ENCODE results near the gene DMXL2. TPM values are rescaled to one million over a fixed set of nuclear protein-coding genes. Genes with fewer than 3 reads are reported as not detected.

The DMXL2 gene
- total and polyA plus RNA-seq, 9 of the 15 experiments (the other 6 are each of a cell fraction or from before 2014, with no cell fraction given), result 9.3 to 57.7 (median 30.7) TPM

GRCh38 chr15:51652084-51652668 is 29.6 kb upstream of the DMXL2 start (continued):
- peak; percentile 57; the same call in 1 of the 2 replicates for TF ChIP-seq JUND (IDR thresholded peaks at IDR 0.05; ENCODE audit: borderline replicate concordance, low read depth, low read length)
- peak; percentile 76; the same call in 2 of the 3 replicates for TF ChIP-seq JUND (tag; IDR thresholded peaks at IDR 0.05; ENCODE audit: borderline replicate concordance, low read depth, low read length)
- TF ChIP-seq FOXO4 (CRISPR knock-in tag; IDR thresholded peaks at IDR 0.05), result no peak
- peak; percentile 61; the same call in 1 of the 2 replicates for TF ChIP-seq TEAD2 (tag; IDR thresholded peaks at IDR 0.05)
- no peak for TF ChIP-seq GTF3C2 (IDR thresholded peaks at IDR 0.05; ENCODE audit: borderline replicate concordance, extremely low read depth, insufficient read length)
- no peak for TF ChIP-seq PATZ1 (CRISPR knock-in tag; IDR thresholded peaks at IDR 0.05; ENCODE audit: borderline replicate concordance)
- peak; percentile 87 for TF ChIP-seq CEBPB (tag; IDR thresholded peaks at IDR 0.05)
- TF ChIP-seq CTCF (IDR thresholded peaks at IDR 0.05 in 2 of 3, conservative IDR thresholded peaks at IDR 0.05 in 1 of 3; ENCODE audit: insufficient read depth in 2 of 3, low read depth in 1 of 3, low read length in 3 of 3), result no peak
- peak; percentile 86 for TF ChIP-seq GATA2 (CRISPR knock-in tag; IDR thresholded peaks at IDR 0.05)
- TF ChIP-seq HNRNPH1 (optimal IDR thresholded peaks at IDR 0.05; ENCODE audit: low read depth, low read length), result no peak
- TF ChIP-seq SMAD2 (IDR thresholded peaks at IDR 0.05; ENCODE audit: low read depth, low read length), result no peak
- peak; percentile 78 for TF ChIP-seq FOXM1 (IDR thresholded peaks at IDR 0.05; ENCODE audit: low read depth)
- no peak for TF ChIP-seq FOXM1 (CRISPR knock-in tag; IDR thresholded peaks at IDR 0.05; ENCODE audit: low read depth)
